A549 (cell line): ENCODE data around the gene NR2E1.

Experiments
- CEBPB ChIP-seq, 2 experiments: fragments of >200 bp in 1 of 2; sonication (Bioruptor Twin) in 1 of 2; formaldehyde crosslinking in 1 of 2; IDR thresholded peaks; 2 replicates each; pipeline ENCODE4 v1.6.1; 2012 to 2016
- CTCF ChIP-seq: fragments of >200 bp; sonication (Bioruptor Twin); formaldehyde crosslinking; IDR thresholded peaks from 3 replicates; pipeline ENCODE4 v1.5.1; 2016
- REST ChIP-seq: fragments of 200-600 bp; sonication (generic); IDR thresholded peaks from 2 replicates; pipeline ENCODE4 v1.6.1; 2016; ENCODE audit warnings: antibody characterized with exemption, mild to moderate bottlenecking, moderate library complexity
- SMC3 ChIP-seq: fragments of >200 bp; sonication (Bioruptor Twin); formaldehyde crosslinking; IDR thresholded peaks from 3 replicates; pipeline ENCODE4 v1.6.1; 2018; ENCODE audit warnings: inconsistent platforms

GRCh38 chr6:108222504-108222903, 56.7 kb downstream of the NR2E1 start:
- TF ChIP-seq CTCF = no peak
- no peak for TF ChIP-seq CEBPB (IDR thresholded peaks at IDR 0.05)
- TF ChIP-seq REST = no peak
- TF ChIP-seq SMC3 = no peak
